Purkinje cell (primary cell): ENCODE measurements around the gene SLC36A2. TPM values are rescaled to one million over a fixed set of nuclear protein-coding genes. Genes with fewer than 3 reads are reported as not detected.

Source experiments
- polyA plus RNA-seq: library from polyadenylated mRNA; unstranded; fragments of >200 nt; fragmentation: Nextera tagmentation; gene quantifications from 2 replicates; pipeline ENCODE4 v1.2.1, GENCODE V29; 2014

The SLC36A2 gene
- polyA plus RNA-seq, result not detected in 2 replicates

DNA sequence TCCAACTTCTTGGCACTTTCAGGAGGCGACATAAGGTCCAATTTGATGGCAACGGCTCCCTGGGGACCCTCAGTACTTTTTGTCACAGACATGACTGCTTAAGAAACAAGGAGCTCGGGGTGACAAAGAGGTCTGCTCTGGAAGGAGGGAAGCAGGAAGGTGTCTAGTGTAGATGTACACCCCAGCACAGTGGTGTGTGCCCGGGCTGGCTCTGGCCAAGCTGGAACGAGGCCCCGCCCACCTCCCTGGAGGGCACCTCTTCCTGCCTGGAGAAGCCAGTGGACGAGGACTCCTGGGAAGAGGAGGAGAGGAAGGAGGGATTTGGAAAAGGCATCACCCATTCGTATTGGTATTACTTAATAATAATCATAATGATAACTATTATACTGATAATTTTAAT is at the start of gene SLC36A2:
Gene SLC36A2 (minus strand): TSS at position 191 of the 400 bp plus-strand sequence. CDS start 99 bp downstream, at position 92.

GRCh38 chr5:151303666-151304065 is 43.7 kb downstream of the SLC36A2 start, which contains the start of gene SLC36A3:
TSS of gene SLC36A3 (minus strand) at chr5:151303766. CDS start at chr5:151303354, 412 bp downstream.

Other genes with a start within 250 kb of the SLC36A2 start
- gene ANXA6, start 189.8 kb downstream of the SLC36A2 start, polyA plus RNA-seq, result 19.9 and 20.3 TPM in 2 replicates
- gene CCDC69, start 123.5 kb downstream of the SLC36A2 start, polyA plus RNA-seq, result 3.9 and 6.6 TPM in 2 replicates
- gene GM2A, start 94.4 kb downstream of the SLC36A2 start, polyA plus RNA-seq, result 5.9 and 7.0 TPM in 2 replicates
- gene SLC36A3, start 43.8 kb downstream of the SLC36A2 start, polyA plus RNA-seq, result not detected in 2 replicates
- 0.78 and 1.5 TPM in 2 replicates for gene SLC36A1, start 100.0 kb upstream of the SLC36A2 start, polyA plus RNA-seq
- gene FAT2, start 243.8 kb upstream of the SLC36A2 start, polyA plus RNA-seq, result 0.52 and 0.83 TPM in 2 replicates